ENCODE data around the gene CYP2D6. TPM values are rescaled to one million over a fixed set of nuclear protein-coding genes. Genes with fewer than 3 reads are reported as not detected.
"Not testable (repeated sequence)": the region's sequence is repeated elsewhere in the genome, so short reads cannot be mapped to it uniquely, and the experiment has no call there.

Gene CYP2D6
- total RNA-seq, result 0.26 TPM
- long read RNA-seq, result 0 reads

GRCh38 chr22:42130639-42131431, at the start of gene CYP2D6:
Gene CYP2D6 (minus strand): TSS chr22:42130810. CDS start chr22:42130791, 19 bp downstream.
- DNase-seq (ENCODE audit: low spot score), result not testable (repeated sequence)

GRCh38 chr22:42179616-42180015, 49.0 kb upstream of the CYP2D6 start:
- no peak for DNase-seq (ENCODE audit: low spot score)

- DNase-seq (ENCODE audit: low spot score), result no peak
Observed at GRCh38 chr22:42178910-42179519, 48.4 kb upstream of the CYP2D6 start.

GRCh38 chr22:42177891-42178336, 47.3 kb upstream of the CYP2D6 start:
- DNase-seq (ENCODE audit: low spot score), result no peak

- DNase-seq (ENCODE audit: low spot score), result no peak
Observed at GRCh38 chr22:42176255-42176915, 45.8 kb upstream of the CYP2D6 start.

GRCh38 chr22:42174062-42174461, 43.5 kb upstream of the CYP2D6 start:
- DNase-seq (ENCODE audit: low spot score), result no peak

- no peak for DNase-seq (ENCODE audit: low spot score)
Observed at GRCh38 chr22:42173183-42173926, 42.7 kb upstream of the CYP2D6 start.

- no peak for DNase-seq (ENCODE audit: low spot score)
Observed at GRCh38 chr22:42172773-42173172, 42.2 kb upstream of the CYP2D6 start.

GRCh38 chr22:42171946-42172719, 41.5 kb upstream of the CYP2D6 start:
- DNase-seq (ENCODE audit: low spot score), result no peak

GRCh38 chr22:42171417-42171816, 40.8 kb upstream of the CYP2D6 start:
- no peak for DNase-seq (ENCODE audit: low spot score)

- no peak for DNase-seq (ENCODE audit: low spot score)
Observed at GRCh38 chr22:42170946-42171345, 40.3 kb upstream of the CYP2D6 start.

GRCh38 chr22:42169055-42169469, 38.5 kb upstream of the CYP2D6 start:
- DNase-seq (ENCODE audit: low spot score), result no peak

- DNase-seq (ENCODE audit: low spot score), result no peak
Observed at GRCh38 chr22:42168476-42168875, 37.9 kb upstream of the CYP2D6 start.

GRCh38 chr22:42167066-42167465, 36.5 kb upstream of the CYP2D6 start:
- DNase-seq (ENCODE audit: low spot score), result no peak

- no peak for DNase-seq (ENCODE audit: low spot score)
Observed at GRCh38 chr22:42164901-42165300, 34.3 kb upstream of the CYP2D6 start.

GRCh38 chr22:42163515-42163914, 32.9 kb upstream of the CYP2D6 start:
- DNase-seq (ENCODE audit: low spot score), result no peak

GRCh38 chr22:42162728-42163489, 32.3 kb upstream of the CYP2D6 start:
- no peak for DNase-seq (ENCODE audit: low spot score)

- no peak for DNase-seq (ENCODE audit: low spot score)
Observed at GRCh38 chr22:42160830-42161696, 30.5 kb upstream of the CYP2D6 start.

- no peak for DNase-seq (ENCODE audit: low spot score)
Observed at GRCh38 chr22:42160251-42160650, 29.6 kb upstream of the CYP2D6 start.

All from mesenteric fat pad (tissue), 1 donor.